GM12878 (cell line): ENCODE data around the gene PEMT. TPM values are rescaled to one million over a fixed set of nuclear protein-coding genes. Genes with fewer than 3 reads are reported as not detected.

Experiments used
- ATAC-seq: fragments of 200-7000 bp; cut with Tn5 transposase; 3 replicates; pipeline ENCODE4 v1.9.1; 2020; ENCODE audit warnings: mild to moderate bottlenecking, moderate library complexity
- BruUV-seq: library from RNA; stranded (reverse); fragments of 400-500 nt; replicated peaks from 2 replicates; lab custom pipeline; 2021; lab: Mats Ljungman, UMichigan
- CTCF ChIA-PET: fragments of 300-600 bp; sonication (Branson Sonifier 250); formaldehyde crosslinking; extraction: SDS; loops from one replicate; lab custom pipeline; 2021; ENCODE audit warnings: inconsistent platforms; lab: Yijun Ruan, JAX
- POLR2A ChIA-PET: fragments of 350-600 bp; formaldehyde crosslinking; extraction: SDS; loops from one replicate; lab custom pipeline; 2021; ENCODE audit warnings: inconsistent platforms; lab: Charles Lee
- RAD21 ChIA-PET: fragments of 300-600 bp; sonication (Branson Sonifier 250); formaldehyde crosslinking; loops from one replicate; lab custom pipeline; 2023; ENCODE audit warnings: antibody characterized with exemption; ENCODE audit not compliant: unreplicated experiment; lab: Charles Lee
- SMC1A ChIA-PET: fragments of 300-600 bp; sonication (Branson Sonifier 250); formaldehyde crosslinking; loops from one replicate; lab custom pipeline; 2023; ENCODE audit not compliant: unreplicated experiment, uncharacterized antibody; lab: Charles Lee
- DNase-seq: peaks from one replicate; pipeline ENCODE4 v3.0.0-alpha.2; 2011; ENCODE audit warnings: low read depth, low spot score
- FAIRE-seq: peaks from 3 replicates; lab custom pipeline; 2011; peaks lifted over from hg19 to GRCh38; lab: Jason Lieb, UNC
- H2AFZ ChIP-seq: 2 replicates; pipeline ENCODE4 v1.6.0; 2011; ENCODE audit warnings: low read depth, low read length, control low read depth; ENCODE audit not compliant: control insufficient read depth
- H3K27ac ChIP-seq: 2 replicates; pipeline ENCODE4 v1.5.1; 2011; ENCODE audit warnings: control low read depth; ENCODE audit not compliant: control insufficient read depth, insufficient read depth
- H3K27me3 ChIP-seq, 2 experiments: replicated peaks in 1 of 2; 2 replicates each; pipeline versions ENCODE4 v1.6.0 to v1.6.1; 2011; ENCODE audit warnings: low read length in 1 of 2; ENCODE audit not compliant: control insufficient read depth in 2 of 2, insufficient read depth in 2 of 2
- H3K36me3 ChIP-seq, 2 experiments: 2 replicates each; pipeline ENCODE4 v1.5.1; 2011; ENCODE audit warnings: low read length in 1 of 2; ENCODE audit not compliant: control insufficient read depth in 2 of 2, insufficient read depth in 2 of 2
- H3K4me1 ChIP-seq: 2 replicates; pipeline ENCODE4 v1.6.1; 2011; ENCODE audit warnings: mild to moderate bottlenecking, low read length, moderate library complexity, mixed read lengths; ENCODE audit not compliant: control insufficient read depth, insufficient read depth
- H3K4me2 ChIP-seq: 2 replicates; pipeline ENCODE4 v1.6.0; 2011; ENCODE audit warnings: control low read depth; ENCODE audit not compliant: control insufficient read depth, insufficient read depth
- H3K4me3 ChIP-seq: fragments of 200-600 bp; sonication (generic); 2 replicates; pipeline ENCODE4 v1.5.1; 2016
- H3K79me2 ChIP-seq: 2 replicates; pipeline ENCODE4 v1.6.0; 2011; ENCODE audit warnings: low read length; ENCODE audit not compliant: control insufficient read depth, insufficient read depth
- H3K9ac ChIP-seq: 2 replicates; pipeline ENCODE4 v1.8.0; 2011; ENCODE audit warnings: low read length, control low read depth, mixed read lengths; ENCODE audit not compliant: control insufficient read depth, insufficient read depth
- H3K9me3 ChIP-seq: replicated peaks from 3 replicates; pipeline ENCODE4 v1.5.1; 2011; ENCODE audit warnings: mild to moderate bottlenecking, low read length; ENCODE audit not compliant: control insufficient read depth, insufficient read depth
- H4K20me1 ChIP-seq: 2 replicates; pipeline ENCODE4 v1.6.0; 2011; ENCODE audit not compliant: control insufficient read depth, insufficient read depth
- ATF7 ChIP-seq: fragments of 450-650 bp; IDR thresholded peaks from 2 replicates; pipeline ENCODE4 v1.6.1; 2016; ENCODE audit warnings: low read depth, mild to moderate bottlenecking
- CTCF ChIP-seq, 3 experiments: IDR thresholded peaks in 2 of 3; conservative IDR thresholded peaks in 1 of 3; 2 replicates each; pipeline ENCODE4 v1.5.1; 2011; ENCODE audit warnings: low read depth in 3 of 3, low read length in 3 of 3, mild to moderate bottlenecking in 3 of 3, control low read depth in 2 of 3, moderate library complexity in 2 of 3, inconsistent platforms in 1 of 3, mixed read lengths in 1 of 3; ENCODE audit not compliant: control insufficient read depth in 2 of 3, insufficient read depth in 1 of 3; ENCODE audit errors: extremely low read depth in 1 of 3
- DPF2 ChIP-seq: fragments of 450-650 bp; IDR thresholded peaks from 2 replicates; pipeline ENCODE4 v1.6.1; 2017; ENCODE audit warnings: mild to moderate bottlenecking
- IKZF1 ChIP-seq: fragments of 450-650 bp; conservative IDR thresholded peaks from 2 replicates; pipeline ENCODE4 v1.6.1; 2017; ENCODE audit warnings: antibody characterized with exemption, mild to moderate bottlenecking
- IKZF2 ChIP-seq, 2 experiments: fragments of 450-650 bp; IDR thresholded peaks; 2 replicates each; pipeline ENCODE4 v1.6.1; 2017; ENCODE audit warnings: mild to moderate bottlenecking in 2 of 2, moderate library complexity in 2 of 2
- IRF5 ChIP-seq: fragments of 450-650 bp; IDR thresholded peaks from 2 replicates; pipeline ENCODE4 v1.6.1; 2017; ENCODE audit warnings: borderline replicate concordance
- MEF2A ChIP-seq: IDR thresholded peaks from 2 replicates; pipeline ENCODE4 v1.6.1; 2011; ENCODE audit warnings: low read depth, mild to moderate bottlenecking, low read length, moderate library complexity; ENCODE audit not compliant: insufficient read depth
- MXI1 ChIP-seq: fragments of 150-350 bp; IDR thresholded peaks from 2 replicates; pipeline ENCODE4 v1.6.1; 2011; ENCODE audit warnings: low read depth, mild to moderate bottlenecking, inconsistent platforms, low read length, improper control_type of control experiment
- NFIC ChIP-seq: IDR thresholded peaks from 2 replicates; pipeline ENCODE4 v1.6.1; 2012; ENCODE audit warnings: low read depth, mild to moderate bottlenecking, inconsistent platforms, low read length, moderate library complexity
- PAX5 ChIP-seq: IDR thresholded peaks from 2 replicates; pipeline ENCODE4 v1.6.1; 2011; ENCODE audit warnings: low read depth, low read length, borderline replicate concordance
- SMAD5 ChIP-seq: IDR thresholded peaks from 2 replicates; pipeline ENCODE4 v1.6.1; 2016; ENCODE audit warnings: antibody characterized with exemption, low read depth
- SMARCA5 ChIP-seq: fragments of 450-650 bp; IDR thresholded peaks from 2 replicates; pipeline ENCODE4 v1.6.1; 2017; ENCODE audit warnings: mild to moderate bottlenecking
- USF1 ChIP-seq: IDR thresholded peaks from 2 replicates; pipeline ENCODE4 v1.6.1; 2011; ENCODE audit warnings: borderline replicate concordance, low read depth, mild to moderate bottlenecking, moderate library complexity, mixed read lengths, low read length; ENCODE audit not compliant: insufficient read depth; ENCODE audit errors: extremely low read length
- ZNF384 ChIP-seq: IDR thresholded peaks from 2 replicates; pipeline ENCODE4 v1.6.1; 2012; ENCODE audit warnings: low read depth, mild to moderate bottlenecking, low read length, improper control_type of control experiment, borderline replicate concordance
- ZNF592 ChIP-seq: fragments of 450-650 bp; IDR thresholded peaks from 2 replicates; pipeline ENCODE4 v1.6.1; 2017; ENCODE audit warnings: mild to moderate bottlenecking, moderate library complexity
- WGBS: methylation state at CpG from one replicate; pipeline ENCODE4 v1.1.6; 2016; ENCODE audit warnings: low lambda C conversion rate; ENCODE audit not compliant: insufficient replicate concordance, insufficient coverage; ENCODE audit errors: missing lambda C conversion rate; 5-methylcytosine and 5-hydroxymethylcytosine counted together
- in situ Hi-C: fragments of 300-500 bp; cut with MboI; formaldehyde crosslinking; loops from 9 replicates; pipeline ENCODE4 v1.14.3; 2018; ENCODE audit warnings: mixed read lengths
- intact Hi-C: fragments of 100-400 bp; cut with micrococcal nuclease; formaldehyde crosslinking; loops from one replicate; pipeline ENCODE4 v1.14.2; 2022; ENCODE audit not compliant: unreplicated experiment
- polyA plus RNA-seq, 11 experiments: library from polyadenylated mRNA; depleted of rRNA in 4 of 11; unstranded in 6 of 11; stranded (reverse) in 5 of 11; fragments of >200 nt; fragmentation: Nextera tagmentation in 4 of 11; fragmentation: Illumina TruSeq in 1 of 11; extraction: Ambion mirVana in 4 of 11; extraction: Trizol in 1 of 11; gene quantifications; 1 replicate in 1 of 11; 2 replicates in 10 of 11; pipeline versions ENCODE4 v1.2.1 to v1.2.3, GENCODE V29; 2011 to 2016; ENCODE audit warnings: inconsistent platforms in 2 of 11, missing spikeins in 2 of 11, low read depth in 1 of 11
- total RNA-seq, 4 experiments: library from RNA; depleted of rRNA in 3 of 4; stranded (reverse); fragments of >200 nt in 3 of 4; fragmentation: Illumina TruSeq in 1 of 4; extraction: Trizol in 1 of 4; gene quantifications; 2 replicates each; pipeline versions ENCODE4 v1.2.1 to v1.2.3, GENCODE V29; 2013 to 2021

PEMT gene
- total and polyA plus RNA-seq, 10 of the 15 experiments (the other 5 are each of a cell fraction or from before 2014, with no cell fraction given) = 2.8 to 44.7 (median 25.4) TPM

GRCh38 chr17:17509601-17510425, 81.7 kb downstream of the PEMT start:
- no peak for FAIRE-seq
- H3K4me1 ChIP-seq = no peaks in the 10 kb centered on the region
- in situ Hi-C loops = no loop called here
- no peaks in the 10 kb centered on the region for H3K27me3 ChIP-seq
- H2AFZ ChIP-seq = no peak overlapping the region
- intact Hi-C loops = no loop called here
- no peak for ATAC-seq
- WGBS = 65% methylated on average over 16 of the region's 21 CpGs
- no peaks in the 10 kb centered on the region for H3K79me2 ChIP-seq
- POLR2A ChIA-PET = interaction anchor here (0.5 kb wide), 1 partner anchor 520 kb away, joined by 5 read pairs; no protein-coding TSS in a partner anchor
- H3K9me3 ChIP-seq = no peaks in the 10 kb centered on the region
- no peak for DNase-seq
- CTCF ChIA-PET = interaction anchor here (1.2 kb wide), 1 partner anchor 13 kb away, joined by 4 read pairs; no protein-coding TSS in a partner anchor
- no peak overlapping the region for H3K27ac ChIP-seq
- no peak overlapping the region for H3K9ac ChIP-seq
- H3K4me2 ChIP-seq = no peak overlapping the region
- SMC1A ChIA-PET = no interaction called here
- RAD21 ChIA-PET = no interaction called here
- no peak overlapping the region for H3K4me3 ChIP-seq
- no peaks in the 10 kb centered on the region for H3K36me3 ChIP-seq
- no peaks in the 10 kb centered on the region for H4K20me1 ChIP-seq
- BruUV-seq = no TSS peak
- TF ChIP-seq SMAD5 (no peak), ATF7 (no peak), PAX5 (no peak), SMARCA5 (no peak), ZNF592 (no peak), ZNF384 (no peak), CTCF (IDR thresholded peaks at IDR 0.05 in 2 of 3, conservative IDR thresholded peaks at IDR 0.05 in 1 of 3; ENCODE audit: control insufficient read depth in 2 of 3, extremely low read depth in 1 of 3, insufficient read depth in 1 of 3, low read depth in 3 of 3, low read length in 3 of 3) (no peak), USF1 (no peak), MXI1 (no peak), IKZF1 (no peak), NFIC (no peak), IRF5 (no peak), IKZF2 (IDR thresholded peaks at IDR 0.05) (no peak), DPF2 (no peak), MEF2A (no peak)
